Left ventricle myocardium inferior (tissue), 1 donor: Measurements from ENCODE around the gene PKN3. TPM values are rescaled to one million over a fixed set of nuclear protein-coding genes. Genes with fewer than 3 reads are reported as not detected.
A peak's percentile ranks its signal among the peaks of the same experiment; 100 is the strongest.

Experiments
- DNase-seq: peaks from one replicate; pipeline ENCODE4 v3.0.0-alpha.2; 2020
- H3K27ac ChIP-seq: fragments of 200-600 bp; replicated peaks from 2 replicates; pipeline ENCODE4 v1.8.0; 2021
- H3K27me3 ChIP-seq: fragments of 200-600 bp; 2 replicates; pipeline ENCODE4 v1.8.0; 2021; ENCODE audit warnings: low read depth
- H3K36me3 ChIP-seq: fragments of 200-600 bp; 2 replicates; pipeline ENCODE4 v1.8.0; 2021
- H3K4me1 ChIP-seq: fragments of 200-600 bp; 2 replicates; pipeline ENCODE4 v1.8.0; 2021
- H3K4me3 ChIP-seq: fragments of 200-600 bp; 2 replicates; pipeline ENCODE4 v1.8.0; 2021; ENCODE audit warnings: mild to moderate bottlenecking, moderate library complexity
- H3K9me3 ChIP-seq: fragments of 200-600 bp; replicated peaks from 2 replicates; pipeline ENCODE4 v1.8.0; 2021
- CTCF ChIP-seq: fragments of 200-600 bp; IDR thresholded peaks from 2 replicates; pipeline ENCODE4 v1.8.0; 2021; ENCODE audit warnings: antibody characterized with exemption, mild to moderate bottlenecking, borderline replicate concordance
- intact Hi-C: fragments of 100-400 bp; cut with micrococcal nuclease; formaldehyde crosslinking; loops from one replicate; pipeline ENCODE4 v1.11.0; 2022
- total RNA-seq: library from RNA; stranded (reverse); fragmentation: NEBNext Ultra II Directional; extraction: Animal tissue kit (Norgen Biotek cat#: 25700); gene quantifications from one replicate; pipeline ENCODE4 v1.2.1, GENCODE V29; 2021
- donor health status: DM: no; HTN: yes; CAD: no; lungs with severe emphysema.

Gene PKN3
- total RNA-seq, 1 donor from 2014 or later: 6.3 TPM

- H3K9me3 ChIP-seq: no peaks in the 10 kb centered on the region
- H3K27ac ChIP-seq: peak overlapping the region; percentile 89
- H3K4me1 ChIP-seq: peaks cover 13% of the 10 kb centered on the region
- intact Hi-C loops: no loop called here
- H3K27me3 ChIP-seq: no peaks in the 10 kb centered on the region
- no peak for DNase-seq
- H3K36me3 ChIP-seq: peaks cover 3% of the 10 kb centered on the region
- H3K4me3 ChIP-seq: peak overlapping the region; percentile 73
- no peak for TF ChIP-seq CTCF
Measured at GRCh38 chr9:128723352-128723865, 21.1 kb downstream of the PKN3 start.

DNA sequence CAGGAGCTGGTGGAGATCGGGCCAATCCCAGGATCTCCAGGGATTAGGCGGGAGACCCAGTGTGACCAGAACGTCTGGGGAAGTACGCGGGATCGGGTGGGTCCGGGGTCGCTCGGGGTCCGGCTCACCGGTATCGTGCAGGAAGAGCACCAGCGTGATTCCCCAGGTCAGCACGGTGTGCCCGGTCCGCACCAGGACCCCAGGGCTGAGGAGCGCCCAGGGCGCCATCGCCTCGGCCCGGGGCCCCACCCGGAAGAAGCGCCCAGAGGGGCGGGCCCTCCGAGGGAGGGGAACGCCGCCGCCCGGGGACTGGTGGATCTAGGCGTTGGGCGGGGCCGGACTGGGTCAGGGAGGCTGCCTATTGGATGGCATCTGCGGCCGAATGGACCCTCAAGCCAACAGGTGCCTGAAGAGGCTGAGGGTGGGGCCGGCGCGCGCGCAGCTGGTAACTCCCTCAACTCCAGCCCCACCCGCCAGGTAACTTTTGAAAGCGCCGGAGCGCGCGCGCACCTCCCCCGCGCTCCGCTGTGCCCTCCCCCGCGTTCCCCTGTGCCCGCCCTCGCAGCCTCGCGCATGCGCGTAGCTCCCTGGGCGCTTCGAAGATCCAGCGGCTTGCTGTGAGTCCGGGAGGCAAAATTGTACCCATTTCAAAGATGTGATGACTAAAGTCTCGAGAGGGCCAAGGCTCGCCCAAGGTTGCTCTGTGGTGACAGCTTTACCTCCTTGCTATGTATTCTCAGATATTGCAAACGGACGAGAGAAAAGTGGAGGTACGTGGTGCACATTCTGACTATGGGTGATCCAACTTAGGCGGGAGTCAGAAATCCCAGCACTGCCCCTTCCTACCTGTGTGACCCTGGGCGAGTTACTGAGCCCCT is 21.8 kb downstream of the PKN3 start, which contains the start of gene ZDHHC12:
ZDHHC12 (minus strand) TSS at position 262 of the 878 bp plus-strand sequence; CDS start at position 228, 34 bp downstream.
- no peaks in the 10 kb centered on the region for H3K9me3 ChIP-seq
- DNase-seq: peak; percentile 96
- H3K4me3 ChIP-seq: peak within 1 kb of the TSS; percentile 73
- H3K36me3 ChIP-seq: peaks cover 3% of the 10 kb centered on the region
- TF ChIP-seq CTCF: no peak
- peak within 1 kb of the TSS; percentile 89 for H3K27ac ChIP-seq
- intact Hi-C loops: no loop called here
- H3K4me1 ChIP-seq: peaks cover 13% of the 10 kb centered on the region
- no peaks in the 10 kb centered on the region for H3K27me3 ChIP-seq

- Histone ChIP-seq H3K36me3 (peaks cover 2% of the 10 kb centered on the region), H3K9me3 (no peaks in the 10 kb centered on the region), H3K27ac (peak overlapping the region; percentile 89), H3K27me3 (no peaks in the 10 kb centered on the region), H3K4me3 (peak overlapping the region; percentile 73), H3K4me1 (peaks cover 13% of the 10 kb centered on the region)
- peak; percentile 29 for TF ChIP-seq CTCF
- DNase-seq: peak; percentile 79
- intact Hi-C loops: no loop called here
Measured at GRCh38 chr9:128724744-128725211, 22.5 kb downstream of the PKN3 start.

DNA sequence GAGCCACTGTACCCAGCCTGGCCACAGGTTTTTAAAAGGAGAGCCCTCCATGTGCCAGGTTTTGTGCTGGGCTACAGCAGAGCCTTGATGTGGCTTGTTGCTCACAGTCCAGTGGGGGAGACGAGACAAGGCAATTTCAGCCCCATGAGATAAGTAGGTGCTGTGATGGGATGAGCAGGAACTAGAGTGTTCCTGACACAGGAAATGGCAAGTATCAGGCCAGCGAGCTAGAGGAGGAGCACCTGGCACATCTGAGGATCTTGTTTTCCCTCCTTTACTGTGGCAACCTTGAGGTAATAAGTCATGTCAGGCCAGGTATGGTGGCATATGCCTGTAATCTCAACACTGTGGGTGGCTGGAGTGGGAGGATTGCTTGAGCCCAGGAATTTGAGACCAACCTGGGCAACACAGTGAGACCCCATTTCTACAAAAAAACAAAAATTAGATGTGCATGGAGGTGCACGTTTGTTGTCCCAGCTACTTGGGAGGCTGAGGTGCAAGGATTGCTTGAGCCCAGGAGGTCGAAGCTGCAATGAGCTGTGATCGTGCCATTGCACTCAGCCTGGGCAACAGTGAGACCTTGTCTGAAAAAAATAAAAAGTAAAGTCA is 25.4 kb downstream of the PKN3 start:
- H3K27me3 ChIP-seq: no peaks in the 10 kb centered on the region
- no peak for DNase-seq
- peaks cover 13% of the 10 kb centered on the region for H3K4me1 ChIP-seq
- intact Hi-C loops: no loop called here
- no peak overlapping the region for H3K27ac ChIP-seq
- no peak overlapping the region for H3K4me3 ChIP-seq
- H3K36me3 ChIP-seq: peaks cover 20% of the 10 kb centered on the region
- H3K9me3 ChIP-seq: no peaks in the 10 kb centered on the region
- TF ChIP-seq CTCF: no peak

- H3K9me3 ChIP-seq: no peaks in the 10 kb centered on the region
- TF ChIP-seq CTCF: no peak
- H3K36me3 ChIP-seq: peaks cover 24% of the 10 kb centered on the region
- H3K4me1 ChIP-seq: peaks cover 13% of the 10 kb centered on the region
- intact Hi-C loops: no loop called here
- H3K4me3 ChIP-seq: no peak overlapping the region
- no peak overlapping the region for H3K27ac ChIP-seq
- no peak for DNase-seq
- no peaks in the 10 kb centered on the region for H3K27me3 ChIP-seq
Measured at GRCh38 chr9:128728298-128728697, 26.0 kb downstream of the PKN3 start.
